ENCODE results near the gene MAP7D3. TPM values are rescaled to one million over a fixed set of nuclear protein-coding genes. Genes with fewer than 3 reads are reported as not detected.
"Not testable (repeated sequence)": the region's sequence is repeated elsewhere in the genome, so short reads cannot be mapped to it uniquely, and the experiment has no call there.

Gene MAP7D3
- total and polyA plus RNA-seq, 9 of the 15 experiments (the other 6 are each of a cell fraction or from before 2014, with no cell fraction given), result 9.4 to 27.7 (median 14.0) TPM

GRCh38 chrX:136250191-136251040, 784 bp downstream of the MAP7D3 start (continued):
- no peak for TF ChIP-seq ZBTB5 (IDR thresholded peaks at IDR 0.05)

GRCh38 chrX:136246201-136246600, 5.0 kb downstream of the MAP7D3 start:
- POLR2A ChIA-PET, result no interaction called here
- CTCF ChIA-PET (ENCODE audit: low intra/inter-chr PET ratio), result no interaction called here
- WGBS (ENCODE audit: insufficient coverage, low coverage, missing lambda C conversion rate), result 50% methylated on average over 6 of the region's 6 CpGs

GRCh38 chrX:136237849-136238248, 13.4 kb downstream of the MAP7D3 start:
- H3K4me2 ChIP-seq (ENCODE audit: insufficient read depth, low read length); DNase-seq (ENCODE audit: extremely low read depth in 1 of 4, low spot score in 3 of 4); in situ Hi-C loops (cut with MboI); FAIRE-seq; H4K20me1 ChIP-seq (replicated peaks; ENCODE audit: control insufficient read depth, insufficient read depth, low read length); H3K9ac ChIP-seq (ENCODE audit: insufficient read depth in 1 of 2, low read depth in 2 of 2, low read length in 2 of 2); POLR2A ChIA-PET; H3K27me3 ChIP-seq (ENCODE audit: control insufficient read depth in 2 of 2, insufficient read depth in 2 of 2, low read length in 2 of 2); H3K9me3 ChIP-seq (replicated peaks; ENCODE audit: control insufficient read depth, insufficient read depth, low read depth, low read length); H3K9me1 ChIP-seq (ENCODE audit: control insufficient read depth, insufficient read depth, low read length); BruUV-seq (replicated peaks); CTCF ChIA-PET (ENCODE audit: low intra/inter-chr PET ratio); intact Hi-C loops (cut with micrococcal nuclease); H2AFZ ChIP-seq (ENCODE audit: low read depth, low read length); H3K27ac ChIP-seq (ENCODE audit: extremely low read depth, low read depth, low read length); H3K4me1 ChIP-seq (replicated peaks in 1 of 2; ENCODE audit: control insufficient read depth in 2 of 2, insufficient read depth in 2 of 2, low read length in 2 of 2); H3K79me2 ChIP-seq (ENCODE audit: control insufficient read depth, insufficient read depth, low read length); H3K4me3 ChIP-seq; ATAC-seq: not testable (repeated sequence)
- H3K36me3 ChIP-seq (ENCODE audit: control insufficient read depth, insufficient read depth, low read length), result peaks cover 50% of the 10 kb centered on the region; the same call in 2 of the 3 replicates
- WGBS (ENCODE audit: insufficient coverage, low coverage, missing lambda C conversion rate), result 75% methylated on average over 1 of the region's 4 CpGs

More at GRCh38 chrX:136246201-136246600, 5.0 kb downstream of the MAP7D3 start:
- Histone ChIP-seq H4K20me1 (replicated peaks; ENCODE audit: control insufficient read depth, insufficient read depth, low read length) (no peaks in the 10 kb centered on the region), H3K27ac (ENCODE audit: extremely low read depth, low read depth, low read length) (no peak overlapping the region), H2AFZ (ENCODE audit: low read depth, low read length) (no peak overlapping the region), H3K9ac (ENCODE audit: insufficient read depth in 1 of 2, low read depth in 2 of 2, low read length in 2 of 2) (no peak overlapping the region), H3K4me2 (ENCODE audit: insufficient read depth, low read length) (no peak overlapping the region), H3K9me1 (ENCODE audit: control insufficient read depth, insufficient read depth, low read length) (no peaks in the 10 kb centered on the region), H3K27me3 (ENCODE audit: control insufficient read depth in 2 of 2, insufficient read depth in 2 of 2, low read length in 2 of 2) (no peaks in the 10 kb centered on the region), H3K4me1 (replicated peaks in 1 of 2; ENCODE audit: control insufficient read depth in 2 of 2, insufficient read depth in 2 of 2, low read length in 2 of 2) (peaks cover 0 to 7% of the 10 kb centered on the region in 2 experiments; a peak in 3 of 5 replicates), H3K4me3 (no peak overlapping the region), H3K9me3 (replicated peaks; ENCODE audit: control insufficient read depth, insufficient read depth, low read depth, low read length) (no peaks in the 10 kb centered on the region), H3K79me2 (ENCODE audit: control insufficient read depth, insufficient read depth, low read length) (peaks cover 8% of the 10 kb centered on the region), H3K36me3 (ENCODE audit: control insufficient read depth, insufficient read depth, low read length) (peaks cover 34% of the 10 kb centered on the region; the same call in 1 of the 3 replicates)
- TF ChIP-seq ARNT (IDR thresholded peaks at IDR 0.05) (no peak), GABPB1 (CRISPR knock-in tag; IDR thresholded peaks at IDR 0.05) (no peak), GATAD2A (IDR thresholded peaks at IDR 0.05) (no peak)
- ATAC-seq, result no peak
- DNase-seq (ENCODE audit: extremely low read depth in 1 of 4, low spot score in 3 of 4), result no peak
- FAIRE-seq, result no peak
- no TSS peak for BruUV-seq (replicated peaks)
- in situ Hi-C loops (cut with MboI), result no loop called here
- intact Hi-C loops (cut with micrococcal nuclease), result no loop called here
